ENCODE results near the gene TRAM1L1.

TRAM1L1 gene

DNA sequence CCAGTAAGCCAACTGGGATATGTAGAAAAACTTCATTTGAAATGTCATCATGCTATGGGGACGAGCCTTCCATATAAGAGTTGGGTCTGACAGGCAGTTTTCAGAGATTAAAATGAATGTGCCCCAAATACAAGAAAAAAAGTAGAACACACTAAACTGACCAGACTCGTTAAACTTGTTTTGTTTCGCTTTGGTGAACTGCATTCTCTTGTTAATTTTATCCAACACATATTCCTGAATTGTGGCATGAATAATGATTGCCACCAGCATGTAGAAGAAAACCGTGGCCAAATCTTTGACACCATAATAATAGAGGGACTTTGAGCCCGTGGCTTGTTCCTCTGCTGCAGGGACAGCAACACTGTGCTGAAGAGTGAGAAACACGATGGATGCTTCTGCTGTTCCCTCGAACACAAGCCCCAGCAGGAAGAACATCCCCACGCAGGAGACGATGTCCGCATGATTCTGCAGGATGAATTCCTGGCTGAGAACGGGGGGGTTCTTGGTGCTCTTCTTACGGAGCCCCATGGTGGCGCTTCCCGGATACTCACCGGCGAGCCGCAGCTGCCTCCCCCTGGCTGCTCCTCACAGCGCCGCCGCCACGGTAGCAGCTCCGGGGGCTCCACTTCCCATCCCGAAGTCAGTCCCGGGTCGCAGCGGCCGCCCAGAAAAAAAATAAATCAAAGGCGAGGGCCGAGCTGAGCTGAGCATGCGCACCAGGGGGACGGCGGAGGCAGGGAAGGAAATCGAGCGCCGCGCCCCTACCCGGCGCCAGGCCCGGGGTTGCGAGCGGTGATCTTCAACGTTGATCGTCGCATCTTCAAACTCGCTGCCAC is at the start of gene TRAM1L1:
Gene TRAM1L1, minus strand, starts transcription at position 711 of the 836 bp plus-strand sequence. Its CDS starts 183 bp downstream, at position 528.
- DNase-seq (ENCODE audit: low read depth, low spot score): peak; percentile 91

DNA sequence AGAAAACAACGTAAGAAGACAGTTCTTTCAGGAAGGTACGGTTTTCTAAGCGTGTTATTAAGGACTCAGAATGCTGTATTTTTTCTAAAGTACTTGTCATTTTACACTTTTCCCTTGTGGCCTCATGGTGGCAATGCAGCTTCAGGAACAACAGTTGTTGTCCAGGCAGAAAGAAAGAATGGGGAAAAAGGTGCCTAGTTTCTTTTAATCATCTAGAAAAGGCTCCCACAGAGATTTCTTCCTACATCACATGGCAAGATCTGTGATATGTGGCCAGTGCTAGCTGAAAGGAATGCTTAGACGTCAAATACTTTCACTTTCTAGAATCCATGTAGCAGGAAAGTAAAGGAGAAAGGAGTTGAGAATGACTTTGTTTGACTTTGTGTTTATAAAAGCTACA is 49.0 kb upstream of the TRAM1L1 start:
- DNase-seq (ENCODE audit: low read depth, low spot score): peak; percentile 89

DNA sequence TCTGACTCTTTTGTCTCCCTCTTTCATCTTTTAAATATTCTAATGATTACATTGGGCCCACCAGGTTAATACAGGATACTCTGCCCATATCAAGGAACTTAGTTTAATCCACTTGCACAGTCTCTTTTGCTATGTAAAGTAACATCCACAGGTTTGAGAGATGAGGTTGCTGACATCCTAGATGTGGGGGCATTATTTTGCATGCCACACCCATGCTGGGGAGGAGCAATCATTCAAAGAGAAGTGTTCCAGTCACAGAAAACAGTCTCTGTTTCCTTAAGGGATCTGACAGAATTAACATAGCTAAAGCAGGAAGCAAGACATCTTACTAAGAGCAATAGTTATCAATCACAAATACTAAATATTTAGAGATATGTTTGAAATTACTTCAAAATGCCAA is 11.5 kb upstream of the TRAM1L1 start:
- DNase-seq (ENCODE audit: low read depth, low spot score): no peak

DNA sequence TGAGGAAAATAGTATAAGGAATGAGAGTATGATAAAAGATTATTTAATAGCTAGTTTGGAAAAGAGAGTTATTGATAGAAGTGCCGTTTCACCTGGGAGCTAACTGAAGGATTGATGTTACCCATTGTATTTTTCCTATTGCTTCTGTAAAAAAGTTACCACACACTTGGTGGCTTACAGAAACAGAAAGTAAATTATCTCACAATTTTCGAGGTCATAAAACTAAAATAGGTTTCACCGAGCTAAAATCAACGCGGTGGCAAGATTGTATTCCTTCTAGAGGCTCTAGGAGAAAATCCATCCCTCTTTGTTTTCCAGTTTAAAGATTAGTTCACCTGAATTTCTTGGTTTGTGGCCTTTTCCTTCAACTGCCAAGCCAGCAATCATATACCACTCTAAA is 11.1 kb upstream of the TRAM1L1 start:
- no peak for DNase-seq (ENCODE audit: low read depth, low spot score)

DNA sequence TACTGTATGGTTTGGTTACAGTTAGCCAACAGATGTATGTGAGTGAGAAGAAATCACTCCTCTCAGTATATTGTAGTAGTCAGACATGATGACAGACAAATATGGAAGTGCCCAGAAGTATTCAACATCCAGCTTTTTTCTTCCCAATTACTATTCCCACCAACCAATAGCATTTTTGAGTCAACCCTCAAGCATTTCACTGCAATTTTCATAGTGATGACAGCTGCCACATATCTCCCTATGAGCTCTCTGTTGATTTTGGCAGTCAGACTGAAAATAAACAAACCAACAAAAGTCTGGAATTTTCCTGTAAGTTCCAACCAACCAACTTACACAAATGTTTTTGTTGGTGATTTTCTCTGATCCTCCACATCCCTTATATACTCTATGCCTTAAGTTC is 8.2 kb upstream of the TRAM1L1 start:
- peak; percentile 56 for DNase-seq (ENCODE audit: low read depth, low spot score)

DNA sequence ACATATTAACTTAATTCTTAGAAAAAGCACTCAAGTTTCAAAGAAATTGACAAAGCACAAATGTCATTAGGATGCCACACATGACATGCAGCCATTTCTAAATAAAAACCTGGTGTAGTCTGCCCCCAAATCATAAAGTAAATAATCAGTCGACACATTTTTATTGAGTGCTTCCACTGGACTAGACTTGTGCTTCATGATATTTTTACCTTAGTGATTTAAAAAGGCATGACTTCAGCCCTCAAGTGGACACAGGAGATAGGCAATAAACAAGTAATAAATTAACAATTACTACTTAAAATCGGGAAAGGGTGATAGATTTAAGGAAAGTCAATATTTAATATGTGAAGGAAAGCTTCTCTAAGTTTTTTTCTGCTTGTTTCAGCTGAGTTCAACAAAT is 7.6 kb downstream of the TRAM1L1 start:
- DNase-seq (ENCODE audit: low read depth, low spot score): no peak

DNA sequence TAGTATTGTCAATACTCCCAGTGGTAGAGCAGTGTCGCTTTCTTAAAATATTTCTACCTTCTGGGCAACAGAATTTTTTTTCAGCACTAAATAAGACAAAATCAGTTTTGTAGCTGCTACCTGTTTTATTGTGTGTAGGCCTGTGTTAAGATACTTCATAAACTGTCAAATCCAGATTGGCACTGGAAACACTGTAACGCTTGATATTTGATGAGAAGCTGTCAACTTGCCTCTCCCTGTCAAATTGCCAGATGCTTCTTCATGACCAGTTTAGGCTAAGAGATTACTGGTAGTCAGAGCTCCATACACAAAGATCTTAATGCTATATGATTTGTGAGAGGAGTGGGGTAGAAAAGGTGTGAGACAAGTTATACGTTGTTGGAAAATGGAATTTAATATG is 17.3 kb downstream of the TRAM1L1 start:
- DNase-seq (ENCODE audit: low read depth, low spot score): no peak

DNA sequence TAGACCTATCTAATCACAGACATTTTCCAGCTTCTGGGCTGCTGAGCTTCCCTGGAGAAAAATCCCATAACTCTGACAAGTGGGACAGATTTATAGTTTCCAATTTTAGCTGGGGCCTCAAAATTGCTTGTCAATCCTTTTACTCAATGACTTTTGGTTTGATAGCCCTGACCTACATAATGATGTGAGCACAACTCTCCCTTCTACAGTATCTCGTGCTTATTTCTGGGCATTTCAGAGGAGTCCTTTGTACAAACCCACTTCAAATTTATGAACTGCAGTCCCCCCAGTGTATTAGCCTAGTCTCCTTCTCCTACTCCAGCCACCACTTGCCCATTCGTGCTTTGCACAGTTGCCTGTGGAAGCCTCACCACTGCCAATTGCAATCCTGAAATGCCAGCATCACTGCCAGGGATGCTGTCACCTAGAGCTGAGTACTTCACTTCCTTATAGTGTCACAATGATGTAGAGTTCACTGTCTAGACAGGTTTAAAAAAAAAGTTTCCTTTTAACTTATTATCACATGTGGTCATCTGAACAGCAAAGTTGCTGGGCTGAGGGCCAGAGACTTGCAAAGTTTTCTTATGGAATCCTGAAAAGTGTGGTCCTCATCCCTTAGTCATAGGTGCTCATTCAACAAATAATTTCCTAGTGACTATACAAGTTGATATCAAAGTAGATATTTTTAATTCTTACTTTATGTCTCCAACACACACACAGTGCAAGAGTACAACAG is 21.2 kb downstream of the TRAM1L1 start:
- DNase-seq (ENCODE audit: low read depth, low spot score): peak; percentile 77

DNA sequence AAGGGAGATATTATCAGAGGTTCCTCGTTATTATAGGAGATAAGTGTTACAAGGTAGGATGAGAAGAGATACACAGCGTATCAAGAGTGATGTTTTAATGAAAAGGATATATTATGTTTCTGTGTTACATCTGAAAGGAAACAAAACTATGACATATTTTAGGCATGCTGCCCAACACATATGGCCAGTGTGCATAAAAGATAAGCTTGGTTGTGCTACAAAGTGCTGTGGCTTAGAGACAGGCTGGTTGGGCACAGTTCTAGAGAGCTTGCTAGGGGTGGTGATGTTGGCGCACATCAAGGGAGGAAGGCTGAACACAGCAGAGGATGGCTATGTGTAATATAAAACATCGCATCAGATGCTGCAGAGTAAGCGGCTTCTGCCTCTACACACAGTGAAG is 42.4 kb downstream of the TRAM1L1 start:
- no peak for DNase-seq (ENCODE audit: low read depth, low spot score)
